Activated CD4-positive, alpha-beta T cell treated with anti-CD3 and anti-CD28 coated beads, Interleukin-2, amount 10 ng/mL, durations not matched to agents 24 days and 14 days (primary cell): ENCODE results near the gene C17orf50. TPM values are rescaled to one million over a fixed set of nuclear protein-coding genes. Genes with fewer than 3 reads are reported as not detected.

Experiments used
- DNase-seq: peaks from one replicate; pipeline ENCODE4 v3.0.0; 2022
- H3K27ac Mint-ChIP-seq: one replicate; pipeline ENCODE4 v1.8.0; 2022; ENCODE audit warnings: mild to moderate bottlenecking, mixed read lengths
- H3K27me3 Mint-ChIP-seq: one replicate; pipeline ENCODE4 v1.8.0; 2022; ENCODE audit warnings: mixed read lengths
- H3K36me3 Mint-ChIP-seq: one replicate; pipeline ENCODE4 v1.8.0; 2022; ENCODE audit warnings: low read depth, mild to moderate bottlenecking, mixed read lengths
- H3K4me1 Mint-ChIP-seq: one replicate; pipeline ENCODE4 v1.8.0; 2021; ENCODE audit warnings: mixed read lengths
- H3K4me3 Mint-ChIP-seq: one replicate; pipeline ENCODE4 v1.8.0; 2022; ENCODE audit warnings: mild to moderate bottlenecking, moderate library complexity, mixed read lengths
- H3K9me3 Mint-ChIP-seq: one replicate; pipeline ENCODE4 v1.8.0; 2021; ENCODE audit warnings: mixed read lengths
- intact Hi-C: fragments of 100-400 bp; cut with micrococcal nuclease; formaldehyde crosslinking; loops from one replicate; pipeline ENCODE4 v1.15.1; 2023
- total RNA-seq: library from RNA; stranded (reverse); gene quantifications from 2 replicates; pipeline ENCODE4 v1.2.3, GENCODE V29; 2022

C17orf50 gene
- total RNA-seq, result not detected in 2 replicates

GRCh38 chr17:35760587-35760986 is at the start of gene C17orf50:
TSS of gene C17orf50 (plus strand) at chr17:35760887. CDS start at chr17:35760942, 55 bp downstream.
- H3K27ac Mint-ChIP-seq, result no peak within 1 kb of the TSS
- H3K9me3 Mint-ChIP-seq, result no peaks in the 10 kb centered on the region
- no peak for DNase-seq
- no peak within 1 kb of the TSS for H3K4me3 Mint-ChIP-seq
- intact Hi-C loops, result no loop called here
- H3K27me3 Mint-ChIP-seq, result peaks cover 6% of the 10 kb centered on the region
- no peaks in the 10 kb centered on the region for H3K36me3 Mint-ChIP-seq
- peaks cover 8% of the 10 kb centered on the region for H3K4me1 Mint-ChIP-seq

DNA sequence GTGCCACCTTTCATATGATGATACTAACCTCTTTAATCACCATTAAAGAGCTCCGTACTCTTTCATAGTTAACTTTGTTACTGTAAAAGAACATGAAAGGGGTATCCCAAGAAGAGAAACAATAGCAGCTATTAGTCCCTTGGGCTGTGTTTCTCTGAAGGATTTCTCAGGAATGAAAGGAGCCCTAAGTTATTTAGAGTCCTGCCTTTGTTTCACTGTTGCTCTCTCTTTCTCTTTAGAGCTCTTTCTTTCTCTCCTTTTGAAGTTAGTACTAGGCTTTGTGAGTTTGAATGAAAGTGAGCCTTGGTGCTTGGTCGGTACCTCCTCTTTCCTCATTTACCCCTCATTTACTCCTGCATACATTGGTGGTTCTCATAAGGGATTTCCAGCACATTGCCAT is 49.7 kb upstream of the C17orf50 start:
- Mint-ChIP-seq H3K36me3 (peaks cover 20% of the 10 kb centered on the region), H3K27me3 (no peaks in the 10 kb centered on the region), H3K4me1 (peaks cover 13% of the 10 kb centered on the region), H3K27ac (no peak overlapping the region), H3K9me3 (no peaks in the 10 kb centered on the region), H3K4me3 (no peak overlapping the region)
- DNase-seq, result no peak
- intact Hi-C loops, result no loop called here

- Mint-ChIP-seq H3K27ac (no peak overlapping the region), H3K27me3 (no peaks in the 10 kb centered on the region), H3K36me3 (peaks cover 33% of the 10 kb centered on the region), H3K4me1 (peaks cover 8% of the 10 kb centered on the region), H3K4me3 (no peak overlapping the region), H3K9me3 (no peaks in the 10 kb centered on the region)
- intact Hi-C loops, result no loop called here
- DNase-seq, result no peak
Measured at GRCh38 chr17:35713069-35713728, 47.5 kb upstream of the C17orf50 start.

DNA sequence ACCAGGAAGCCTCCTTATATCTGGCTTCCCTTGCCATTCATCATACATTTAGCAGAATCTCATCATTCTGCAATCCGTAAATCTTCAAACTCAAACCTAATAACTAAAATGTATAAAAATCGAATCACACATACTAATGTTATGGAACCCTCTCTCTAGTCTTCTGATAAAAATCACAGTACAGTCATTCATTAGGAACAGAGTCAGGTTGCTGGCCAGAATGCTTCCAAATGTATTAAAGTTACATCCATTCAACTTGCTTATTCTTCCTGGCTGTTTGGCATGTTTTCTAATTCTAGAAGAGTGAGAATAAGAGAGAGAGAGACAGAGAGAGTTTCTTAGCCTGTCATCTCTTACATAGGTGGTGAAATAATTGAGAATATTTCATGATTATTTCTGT is 45.7 kb upstream of the C17orf50 start:
- peaks cover 34% of the 10 kb centered on the region for H3K36me3 Mint-ChIP-seq
- DNase-seq, result no peak
- no peak overlapping the region for H3K4me3 Mint-ChIP-seq
- intact Hi-C loops, result no loop called here
- no peaks in the 10 kb centered on the region for H3K4me1 Mint-ChIP-seq
- H3K27me3 Mint-ChIP-seq, result no peaks in the 10 kb centered on the region
- H3K9me3 Mint-ChIP-seq, result no peaks in the 10 kb centered on the region
- no peak overlapping the region for H3K27ac Mint-ChIP-seq

- intact Hi-C loops, result no loop called here
- no peaks in the 10 kb centered on the region for H3K27me3 Mint-ChIP-seq
Measured at GRCh38 chr17:35715416-35715815, 45.3 kb upstream of the C17orf50 start.

DNA sequence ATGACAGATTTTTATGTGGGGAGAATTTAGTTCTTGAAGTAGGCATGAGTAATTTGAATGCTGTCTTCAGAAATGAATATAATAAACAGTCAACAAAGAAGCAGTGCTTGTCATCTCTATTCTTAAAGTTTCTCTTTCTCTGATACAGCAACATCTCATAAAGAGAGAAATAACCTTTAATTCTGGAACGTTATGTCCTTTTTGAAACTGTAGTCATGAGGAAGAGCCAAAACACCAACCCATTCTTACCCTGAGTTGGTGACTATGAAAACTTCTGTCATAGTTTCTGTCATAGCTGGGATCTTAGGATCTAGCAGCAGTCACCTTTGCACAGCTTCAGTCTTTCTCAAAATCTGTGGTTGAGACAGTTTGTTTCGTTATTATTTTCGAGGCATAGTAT is 44.5 kb upstream of the C17orf50 start:
- no peak for DNase-seq
- intact Hi-C loops, result loop anchor here (1.0 kb wide), 1 partner anchor 37 kb away; no protein-coding TSS in a partner anchor
- no peaks in the 10 kb centered on the region for H3K9me3 Mint-ChIP-seq
- no peak overlapping the region for H3K4me3 Mint-ChIP-seq
- H3K27ac Mint-ChIP-seq, result no peak overlapping the region
- no peaks in the 10 kb centered on the region for H3K27me3 Mint-ChIP-seq
- H3K36me3 Mint-ChIP-seq, result peaks cover 35% of the 10 kb centered on the region
- H3K4me1 Mint-ChIP-seq, result no peaks in the 10 kb centered on the region

More at GRCh38 chr17:35715416-35715815, 45.3 kb upstream of the C17orf50 start:
- H3K36me3 Mint-ChIP-seq, result peaks cover 34% of the 10 kb centered on the region
- no peaks in the 10 kb centered on the region for H3K9me3 Mint-ChIP-seq
- H3K27ac Mint-ChIP-seq, result no peak overlapping the region
- no peak overlapping the region for H3K4me3 Mint-ChIP-seq
- DNase-seq, result no peak
- H3K4me1 Mint-ChIP-seq, result no peaks in the 10 kb centered on the region

- H3K27ac Mint-ChIP-seq, result no peak overlapping the region
- H3K36me3 Mint-ChIP-seq, result peaks cover 38% of the 10 kb centered on the region
- H3K9me3 Mint-ChIP-seq, result no peaks in the 10 kb centered on the region
- H3K27me3 Mint-ChIP-seq, result no peaks in the 10 kb centered on the region
- no peak overlapping the region for H3K4me3 Mint-ChIP-seq
- intact Hi-C loops, result loop anchor here (1.0 kb wide), 1 partner anchor 38 kb away; no protein-coding TSS in a partner anchor
- H3K4me1 Mint-ChIP-seq, result no peaks in the 10 kb centered on the region
- DNase-seq, result no peak
Measured at GRCh38 chr17:35716897-35717465, 43.7 kb upstream of the C17orf50 start.

- H3K27me3 Mint-ChIP-seq, result no peaks in the 10 kb centered on the region
- H3K27ac Mint-ChIP-seq, result no peak overlapping the region
- DNase-seq, result no peak
- H3K4me3 Mint-ChIP-seq, result no peak overlapping the region
- H3K9me3 Mint-ChIP-seq, result no peaks in the 10 kb centered on the region
- H3K4me1 Mint-ChIP-seq, result no peaks in the 10 kb centered on the region
- peaks cover 38% of the 10 kb centered on the region for H3K36me3 Mint-ChIP-seq
- intact Hi-C loops, result no loop called here
Measured at GRCh38 chr17:35717475-35717874, 43.2 kb upstream of the C17orf50 start.

DNA sequence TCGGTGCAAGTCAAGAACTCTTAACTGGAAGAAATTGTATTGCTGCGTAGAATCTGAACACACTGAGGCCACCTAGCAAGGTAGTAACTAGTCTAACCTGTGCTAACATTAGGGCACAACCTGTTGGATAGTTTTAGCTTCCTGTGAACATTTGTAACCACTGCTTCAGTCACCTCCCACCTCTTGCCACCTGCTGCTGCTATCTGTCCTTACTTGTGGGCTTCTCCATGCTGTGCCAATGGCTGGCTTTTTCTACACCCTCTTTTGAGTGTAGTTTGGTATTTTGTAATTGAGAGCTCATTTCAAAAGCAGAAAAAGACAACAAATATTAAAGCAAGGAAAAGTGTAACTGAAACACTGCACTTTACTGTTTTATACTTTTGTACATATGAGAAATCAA is 37.0 kb upstream of the C17orf50 start:
- no peaks in the 10 kb centered on the region for H3K9me3 Mint-ChIP-seq
- no peak overlapping the region for H3K4me3 Mint-ChIP-seq
- H3K36me3 Mint-ChIP-seq, result peaks cover 49% of the 10 kb centered on the region
- intact Hi-C loops, result no loop called here
- DNase-seq, result no peak
- no peak overlapping the region for H3K27ac Mint-ChIP-seq
- no peaks in the 10 kb centered on the region for H3K4me1 Mint-ChIP-seq
- no peaks in the 10 kb centered on the region for H3K27me3 Mint-ChIP-seq

DNA sequence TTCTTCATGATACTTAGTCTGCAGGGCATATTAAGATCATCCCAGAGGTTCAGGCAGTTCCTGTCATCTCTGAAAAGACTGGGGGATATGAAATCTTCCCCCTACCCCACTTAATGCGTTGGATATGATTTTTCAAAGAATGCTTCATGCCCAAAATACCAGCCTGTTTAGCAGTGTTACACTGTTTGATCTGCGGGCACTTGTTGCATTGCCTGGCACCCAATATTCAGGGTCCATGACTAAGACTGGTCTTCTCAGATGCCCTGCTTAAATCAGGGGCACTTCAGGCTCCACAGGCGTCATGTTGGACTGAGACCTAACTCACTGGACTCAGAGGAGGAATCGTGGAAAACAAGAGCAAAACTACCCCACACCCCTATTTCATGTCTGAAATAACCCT is 35.6 kb upstream of the C17orf50 start:
- Mint-ChIP-seq H3K27ac (no peak overlapping the region), H3K9me3 (no peaks in the 10 kb centered on the region), H3K4me3 (no peak overlapping the region), H3K4me1 (no peaks in the 10 kb centered on the region), H3K36me3 (peaks cover 46% of the 10 kb centered on the region), H3K27me3 (no peaks in the 10 kb centered on the region)
- DNase-seq, result no peak
- intact Hi-C loops, result no loop called here

DNA sequence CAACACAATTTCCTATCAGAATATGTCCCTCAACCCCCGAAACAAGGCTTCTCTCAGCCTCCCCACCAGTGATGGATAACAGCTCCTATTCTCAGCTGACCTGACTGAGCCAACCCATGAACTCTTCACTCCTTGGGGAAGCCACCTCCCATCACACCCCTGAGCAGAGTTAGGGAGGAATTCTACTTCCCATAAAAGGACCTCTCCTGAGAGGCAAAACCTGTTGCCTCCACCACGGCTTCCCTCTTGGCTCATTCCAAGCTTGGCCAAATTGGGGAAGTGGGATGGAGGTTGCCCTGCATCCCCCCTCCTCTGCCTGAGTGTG is 34.9 kb upstream of the C17orf50 start:
- DNase-seq, result no peak
- Mint-ChIP-seq H3K4me1 (peaks cover 5% of the 10 kb centered on the region), H3K4me3 (no peak overlapping the region), H3K27me3 (peaks cover 4% of the 10 kb centered on the region), H3K27ac (no peak overlapping the region), H3K9me3 (no peaks in the 10 kb centered on the region), H3K36me3 (peaks cover 47% of the 10 kb centered on the region)
- intact Hi-C loops, result no loop called here

DNA sequence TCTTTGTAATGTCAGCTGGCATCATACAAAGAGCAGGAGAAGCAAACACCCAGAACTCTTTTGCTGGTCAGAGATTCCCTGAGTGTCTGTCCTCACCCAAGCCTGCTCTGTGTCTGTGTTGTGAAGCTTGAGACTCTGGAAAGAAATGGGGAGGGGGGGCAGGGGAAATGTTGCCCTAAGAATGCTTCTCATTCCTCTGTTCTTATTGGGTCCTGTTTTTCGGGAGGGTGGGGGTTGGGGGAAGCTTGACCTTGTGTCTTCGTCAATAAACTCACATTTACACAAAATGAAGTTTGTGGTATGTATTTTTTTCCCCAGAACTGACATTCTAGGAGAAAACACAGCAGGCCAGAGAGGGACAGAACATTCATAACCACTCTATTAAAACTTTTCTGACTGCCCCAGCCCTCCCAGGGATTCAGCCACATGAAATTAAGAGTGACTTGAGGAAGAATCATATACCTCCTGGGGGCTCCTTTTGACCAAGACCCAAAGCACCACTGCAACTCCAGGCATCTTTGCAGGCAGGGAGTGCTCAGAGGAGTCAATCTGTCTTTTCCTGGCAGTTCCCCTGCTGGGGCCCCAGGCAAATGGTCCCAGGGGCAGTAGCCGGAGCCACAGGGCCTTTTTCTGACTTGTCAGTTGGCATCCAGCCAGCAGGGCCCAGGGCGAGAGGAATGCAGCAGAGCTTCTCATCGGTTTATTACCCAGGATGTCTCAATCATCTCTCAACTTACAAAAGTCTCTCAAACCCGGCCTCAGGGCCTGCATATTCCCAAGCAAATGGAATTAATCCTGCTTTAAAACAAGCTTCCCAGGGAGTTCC is 34.3 kb upstream of the C17orf50 start:
- intact Hi-C loops, result no loop called here
- DNase-seq, result no peak
- H3K4me3 Mint-ChIP-seq, result no peak overlapping the region
- no peaks in the 10 kb centered on the region for H3K9me3 Mint-ChIP-seq
- no peak overlapping the region for H3K27ac Mint-ChIP-seq
- H3K27me3 Mint-ChIP-seq, result peaks cover 9% of the 10 kb centered on the region
- peaks cover 44% of the 10 kb centered on the region for H3K36me3 Mint-ChIP-seq
- H3K4me1 Mint-ChIP-seq, result peaks cover 10% of the 10 kb centered on the region

DNA sequence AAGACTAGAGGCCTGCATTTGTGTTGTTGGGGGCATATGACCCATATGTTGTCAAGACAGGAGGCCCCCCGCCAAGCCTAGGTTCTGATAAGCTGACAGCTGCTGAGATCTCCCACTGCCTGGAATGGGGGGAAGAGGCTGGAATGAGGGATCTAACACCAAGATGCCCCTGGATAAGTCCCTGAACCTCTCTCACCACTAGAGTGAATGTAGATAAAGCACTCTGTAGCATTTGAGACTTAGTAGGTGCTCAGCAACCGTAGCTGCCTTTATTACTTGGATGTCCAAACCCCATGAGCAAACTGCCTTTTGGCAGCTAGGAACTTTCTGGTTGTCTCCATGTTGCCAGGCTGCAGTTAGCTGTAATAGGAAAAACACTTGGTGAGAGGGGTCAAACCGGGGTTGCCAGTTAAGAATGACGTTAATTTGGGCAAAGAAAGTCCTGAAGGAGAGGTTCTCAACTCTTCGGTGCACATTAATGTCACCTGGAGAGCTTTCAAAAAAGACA is 33.7 kb upstream of the C17orf50 start:
- Mint-ChIP-seq H3K36me3 (peaks cover 41% of the 10 kb centered on the region), H3K4me3 (no peak overlapping the region), H3K27me3 (peaks cover 9% of the 10 kb centered on the region), H3K27ac (no peak overlapping the region), H3K9me3 (no peaks in the 10 kb centered on the region), H3K4me1 (peaks cover 10% of the 10 kb centered on the region)
- intact Hi-C loops, result no loop called here
- no peak for DNase-seq

- peaks cover 15% of the 10 kb centered on the region for H3K27me3 Mint-ChIP-seq
- no peak overlapping the region for H3K4me3 Mint-ChIP-seq
- peaks cover 41% of the 10 kb centered on the region for H3K36me3 Mint-ChIP-seq
- no peaks in the 10 kb centered on the region for H3K9me3 Mint-ChIP-seq
- no peak overlapping the region for H3K27ac Mint-ChIP-seq
- peaks cover 10% of the 10 kb centered on the region for H3K4me1 Mint-ChIP-seq
- intact Hi-C loops, result no loop called here
- DNase-seq, result no peak
Measured at GRCh38 chr17:35727635-35728034, 33.1 kb upstream of the C17orf50 start.
